WTC11 (cell line): ENCODE data around the gene DAPK3. TPM values are rescaled to one million over a fixed set of nuclear protein-coding genes. Genes with fewer than 3 reads are reported as not detected.
"Not testable (repeated sequence)": the region's sequence is repeated elsewhere in the genome, so short reads cannot be mapped to it uniquely, and the experiment has no call there.

Experiments
- ATAC-seq: fragments of 200-7000 bp; cut with Tn5 transposase; 2 replicates; pipeline ENCODE4 v1.10.0; 2021; ENCODE audit warnings: mild to moderate bottlenecking, moderate library complexity
- CTCF ChIA-PET: fragments of 300-600 bp; sonication (Branson Sonifier 250); formaldehyde crosslinking; loops from one replicate; lab custom pipeline; 2021; ENCODE audit warnings: antibody characterized with exemption; lab: Charles Lee
- POLR2A ChIA-PET: fragments of 350-600 bp; sonication (Branson Sonifier 250); formaldehyde crosslinking; loops from one replicate; lab custom pipeline; 2021; ENCODE audit warnings: antibody characterized with exemption; lab: Charles Lee
- DNase-seq: peaks from one replicate; pipeline ENCODE4 v3.0.0; 2021; ENCODE audit warnings: low spot score
- H3K27ac Mint-ChIP-seq: 2 replicates; pipeline ENCODE4 v1.8.0; 2021; ENCODE audit warnings: mixed read lengths
- H3K27me3 Mint-ChIP-seq: 2 replicates; pipeline ENCODE4 v1.8.0; 2021; ENCODE audit warnings: low read depth, mild to moderate bottlenecking, moderate library complexity, mixed read lengths
- H3K36me3 Mint-ChIP-seq: 2 replicates; pipeline ENCODE4 v1.8.0; 2021; ENCODE audit warnings: mixed read lengths
- H3K4me1 Mint-ChIP-seq: 2 replicates; pipeline ENCODE4 v1.8.0; 2022; ENCODE audit warnings: mixed read lengths
- H3K4me3 Mint-ChIP-seq: 2 replicates; pipeline ENCODE4 v1.8.0; 2021; ENCODE audit warnings: mild to moderate bottlenecking, moderate library complexity, mixed read lengths
- H3K9me3 Mint-ChIP-seq: 2 replicates; pipeline ENCODE4 v1.8.0; 2021; ENCODE audit warnings: mixed read lengths
- ARID4B ChIP-seq: sonication (generic); formaldehyde crosslinking; IDR thresholded peaks from 2 replicates; pipeline ENCODE4 v1.8.0; 2023; ENCODE audit warnings: missing genetic modification reagents, mild to moderate bottlenecking, borderline replicate concordance
- FOXP4 ChIP-seq: sonication (generic); formaldehyde crosslinking; IDR thresholded peaks from 2 replicates; pipeline ENCODE4 v1.8.0; 2022; ENCODE audit warnings: mild to moderate bottlenecking, missing genetic modification reagents
- MXD4 ChIP-seq: fragments of 250-450 bp; sonication (Bioruptor Pico); IDR thresholded peaks from 2 replicates; pipeline ENCODE4 v1.8.0; 2021; ENCODE audit warnings: mild to moderate bottlenecking, moderate library complexity, borderline replicate concordance
- MYBL2 ChIP-seq: sonication (generic); formaldehyde crosslinking; IDR thresholded peaks from 2 replicates; pipeline ENCODE4 v1.8.1; 2023; ENCODE audit warnings: mild to moderate bottlenecking, moderate library complexity, missing genetic modification reagents
- NFYB ChIP-seq: sonication (generic); formaldehyde crosslinking; conservative IDR thresholded peaks from 2 replicates; pipeline ENCODE4 v1.8.0; 2022; ENCODE audit warnings: low read depth, missing genetic modification reagents
- NR2C2 ChIP-seq: sonication (generic); formaldehyde crosslinking; IDR thresholded peaks from 2 replicates; pipeline ENCODE4 v1.8.0; 2022; ENCODE audit warnings: mild to moderate bottlenecking, missing genetic modification reagents
- ZNF263 ChIP-seq: sonication (generic); formaldehyde crosslinking; IDR thresholded peaks from 2 replicates; pipeline ENCODE4 v1.8.1; 2022; ENCODE audit warnings: low read depth, mild to moderate bottlenecking, moderate library complexity, missing genetic modification reagents
- ZNF317 ChIP-seq: sonication (generic); formaldehyde crosslinking; IDR thresholded peaks from 2 replicates; pipeline ENCODE4 v1.8.1; 2023; ENCODE audit warnings: low read depth, mild to moderate bottlenecking, moderate library complexity, missing genetic modification reagents, borderline replicate concordance
- ZNF532 ChIP-seq: fragments of 250-450 bp; sonication (Bioruptor Pico); IDR thresholded peaks from 2 replicates; pipeline ENCODE4 v1.9.0; 2021; ENCODE audit warnings: mild to moderate bottlenecking, borderline replicate concordance
- total RNA-seq: library from RNA; stranded (reverse); gene quantifications from 3 replicates; pipeline ENCODE4 v1.2.3, GENCODE V29; 2021

DAPK3 gene
- total RNA-seq, 1 experiment from 2014 or later: 73.5 TPM

- TF ChIP-seq ZNF532 (CRISPR knock-in tag): no peak
- TF ChIP-seq ARID4B (CRISPR knock-in tag): no peak
- TF ChIP-seq ZNF263: no peak
- TF ChIP-seq FOXP4: no peak
- no peak for TF ChIP-seq MXD4 (CRISPR knock-in tag)
- no peak for TF ChIP-seq ZNF317 (CRISPR knock-in tag)
- TF ChIP-seq MYBL2 (CRISPR knock-in tag): no peak
- TF ChIP-seq NR2C2: no peak
- no peak for TF ChIP-seq NFYB (CRISPR knock-in tag)
Observed at GRCh38 chr19:3942790-3943409, 28.0 kb downstream of the DAPK3 start (continued).

GRCh38 chr19:3938300-3938950 is 32.5 kb downstream of the DAPK3 start:
- H3K4me3 Mint-ChIP-seq, ATAC-seq, CTCF ChIA-PET, H3K27me3 Mint-ChIP-seq, H3K27ac Mint-ChIP-seq, DNase-seq, H3K9me3 Mint-ChIP-seq, H3K4me1 Mint-ChIP-seq, POLR2A ChIA-PET: not testable (repeated sequence)
- peaks cover 10% of the 10 kb centered on the region; the same call in 1 of the 2 replicates for H3K36me3 Mint-ChIP-seq
